NCI-H69 (cell line): ENCODE data around the gene C10orf90.

Experiments used
- DNase-seq: peaks from one replicate; lab custom pipeline; 2025; lab: John Stamatoyannopoulos, UW

C10orf90 gene

DNA sequence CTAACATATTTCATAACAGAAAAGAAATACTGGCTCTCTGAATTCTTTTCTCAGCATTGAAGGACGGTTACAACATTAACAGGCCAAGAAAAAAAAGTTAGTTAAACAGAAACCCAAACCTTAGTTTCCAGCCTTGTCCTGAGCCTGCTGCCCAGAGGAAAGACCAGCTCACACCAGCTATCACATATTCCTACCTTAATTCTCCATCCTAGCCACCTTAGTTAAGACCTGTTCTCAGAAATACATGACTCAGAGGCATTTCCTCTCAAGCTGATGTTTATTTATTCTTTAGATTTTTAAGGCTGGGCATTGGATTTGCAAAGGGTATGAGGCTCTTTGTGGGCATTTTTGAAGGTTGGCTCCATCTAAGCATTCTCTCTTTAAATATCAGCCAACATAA is 247.9 kb downstream of the C10orf90 start:
- DNase-seq: no peak

DNA sequence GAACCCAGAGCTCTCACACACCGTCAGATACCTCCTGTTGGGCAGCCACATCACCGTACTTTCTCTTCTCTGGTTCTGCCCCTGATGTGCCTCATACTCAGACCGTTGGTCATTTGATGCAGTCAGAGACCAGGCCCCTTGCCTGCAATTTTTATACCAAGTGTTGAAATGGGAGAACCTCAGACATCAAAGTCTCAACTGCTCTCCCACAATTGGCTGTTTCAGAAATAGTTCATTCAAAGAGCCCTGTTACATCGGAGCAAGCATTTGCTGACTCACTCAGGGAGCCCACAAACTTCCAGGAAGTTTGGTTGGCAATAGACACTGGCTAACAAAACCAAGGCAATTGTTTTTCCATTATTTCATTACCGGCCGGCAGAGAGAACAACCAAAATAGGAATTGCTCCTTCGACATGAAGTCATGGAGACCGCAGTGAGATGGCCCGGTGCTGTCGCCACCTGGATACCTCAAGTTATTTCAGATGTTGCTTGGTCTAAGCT is 248.7 kb downstream of the C10orf90 start:
- DNase-seq: no peak

DNA sequence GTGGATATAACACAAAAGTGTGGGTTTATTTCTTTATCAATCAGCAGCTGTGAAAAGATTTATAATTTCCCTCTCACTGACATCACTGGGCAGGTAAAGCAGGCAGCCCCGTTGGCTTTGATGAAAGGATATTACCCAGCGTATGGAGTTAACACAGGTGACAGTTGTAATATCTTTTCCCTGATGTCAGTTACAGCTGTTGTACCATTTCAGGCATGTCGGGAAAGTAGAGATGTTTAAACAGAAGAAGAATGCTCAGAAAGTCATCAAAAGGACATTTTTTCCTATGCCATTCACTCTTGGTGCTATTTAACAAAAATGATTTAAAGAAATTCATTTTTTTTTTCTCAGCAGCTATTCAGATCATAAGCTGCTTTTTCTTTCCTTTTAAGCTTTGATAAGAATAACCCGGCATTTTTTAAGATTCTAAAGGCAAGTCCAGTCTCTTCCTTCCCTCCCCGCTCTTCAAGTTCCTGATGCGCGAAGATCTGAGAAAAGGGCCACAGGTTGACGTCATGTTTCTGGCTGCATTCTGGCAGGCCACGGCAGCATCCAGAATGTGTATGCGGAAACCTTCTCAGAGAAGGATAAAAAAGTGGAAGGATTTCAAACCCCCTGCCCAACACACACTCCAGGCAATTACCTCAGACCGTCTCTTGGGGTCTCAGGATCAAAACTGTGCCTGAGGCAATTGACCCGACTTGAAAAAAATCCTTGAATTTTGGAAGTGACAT is 249.8 kb downstream of the C10orf90 start:
- DNase-seq: no peak

DNA sequence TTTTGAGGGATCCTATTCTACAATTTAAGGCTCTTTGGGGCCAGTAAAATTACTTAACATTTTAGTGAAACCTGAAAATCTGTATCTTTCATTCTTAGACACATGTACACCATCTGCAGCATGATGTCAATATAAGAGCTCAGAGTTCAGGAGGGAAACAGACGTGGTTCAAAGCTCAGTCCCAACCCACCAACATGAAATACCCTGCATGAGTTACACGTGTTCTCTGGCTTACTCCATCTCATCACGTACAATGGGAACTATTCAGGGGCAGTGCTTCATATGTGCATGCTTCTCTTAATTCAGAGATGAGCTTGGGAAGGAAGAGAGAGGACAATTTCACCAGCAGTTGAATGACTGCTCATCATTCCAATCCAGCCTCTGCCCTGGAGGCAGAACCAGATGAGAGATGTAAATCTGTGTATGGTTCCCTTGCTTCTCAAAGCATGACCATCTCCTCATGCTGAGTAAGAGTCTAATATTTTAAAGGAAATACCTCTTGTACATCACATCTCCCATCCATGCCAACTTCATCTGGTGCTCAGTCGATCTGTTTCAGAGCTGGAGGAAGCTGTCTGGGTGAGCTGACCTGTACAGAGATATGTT is 253.2 kb downstream of the C10orf90 start:
- DNase-seq: no peak

DNA sequence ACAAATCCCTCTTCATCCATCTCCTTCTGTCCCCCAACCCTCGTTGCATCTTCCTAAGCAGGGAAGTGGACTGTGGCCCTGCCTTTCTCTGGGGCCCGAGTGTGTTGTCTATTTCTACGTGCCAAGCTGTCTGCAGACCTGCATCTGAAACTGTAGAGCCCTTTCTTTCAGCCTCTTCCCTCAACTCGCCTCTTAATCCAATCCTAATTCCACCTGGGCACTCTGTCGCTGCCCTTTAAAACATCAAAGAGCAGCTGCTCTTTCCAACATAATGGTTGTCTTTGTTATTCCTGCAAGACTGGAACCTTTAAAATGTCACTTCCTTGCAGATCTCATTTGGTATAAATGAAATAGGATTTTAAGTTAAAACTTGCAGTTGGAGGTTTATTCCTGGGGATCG is 260.7 kb downstream of the C10orf90 start:
- no peak for DNase-seq

DNA sequence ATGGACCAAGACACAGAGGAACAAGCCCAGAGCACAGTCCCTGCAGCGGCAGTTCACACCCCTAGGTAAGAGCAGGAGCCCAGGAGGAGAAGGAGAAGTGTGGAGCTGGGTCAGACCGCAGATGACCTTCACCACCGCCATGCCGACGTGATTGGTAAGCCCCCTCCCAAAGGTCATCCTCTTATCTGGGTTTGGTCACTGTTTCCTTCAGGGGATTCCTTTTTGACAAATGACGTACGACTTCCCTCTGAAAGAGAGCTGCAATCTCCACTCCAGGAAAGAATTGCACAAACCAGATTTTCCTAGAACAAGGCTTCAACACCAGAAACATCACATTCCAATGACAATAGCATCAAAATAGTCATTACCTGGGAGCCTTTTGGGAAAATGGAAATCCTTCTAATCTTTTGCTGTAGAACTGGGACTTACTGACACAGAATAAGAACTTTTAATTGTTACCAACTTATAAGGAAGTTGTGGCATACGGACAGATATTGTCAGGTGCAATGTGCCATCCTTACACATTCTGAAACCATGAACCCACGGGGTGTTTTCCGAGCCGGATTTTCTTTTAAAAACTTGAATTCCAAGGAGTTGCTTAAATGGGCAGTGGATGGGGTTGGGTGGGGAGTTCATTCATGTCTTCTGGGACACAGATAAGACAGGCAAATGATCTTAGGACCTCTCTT is 261.4 kb downstream of the C10orf90 start:
- no peak for DNase-seq

DNA sequence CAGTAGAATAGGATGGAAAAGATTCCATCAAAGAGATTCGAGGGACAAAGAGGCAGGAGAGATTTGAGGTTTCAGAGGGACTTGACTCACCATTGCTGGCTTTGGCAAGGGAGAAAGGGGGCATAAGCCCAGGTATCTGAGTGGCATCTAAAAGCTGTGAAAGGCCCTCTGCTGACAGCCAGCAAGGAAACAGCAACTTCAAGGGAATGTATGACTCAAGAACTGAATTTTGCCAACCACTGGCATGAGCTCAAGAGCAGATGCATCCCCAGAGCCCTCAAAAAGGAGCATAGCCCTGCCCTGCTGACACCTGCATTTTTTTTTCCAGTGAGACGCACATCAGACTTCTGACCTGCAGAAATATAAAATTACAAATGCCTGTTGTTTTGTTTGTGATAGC is 262.7 kb downstream of the C10orf90 start:
- DNase-seq: no peak

DNA sequence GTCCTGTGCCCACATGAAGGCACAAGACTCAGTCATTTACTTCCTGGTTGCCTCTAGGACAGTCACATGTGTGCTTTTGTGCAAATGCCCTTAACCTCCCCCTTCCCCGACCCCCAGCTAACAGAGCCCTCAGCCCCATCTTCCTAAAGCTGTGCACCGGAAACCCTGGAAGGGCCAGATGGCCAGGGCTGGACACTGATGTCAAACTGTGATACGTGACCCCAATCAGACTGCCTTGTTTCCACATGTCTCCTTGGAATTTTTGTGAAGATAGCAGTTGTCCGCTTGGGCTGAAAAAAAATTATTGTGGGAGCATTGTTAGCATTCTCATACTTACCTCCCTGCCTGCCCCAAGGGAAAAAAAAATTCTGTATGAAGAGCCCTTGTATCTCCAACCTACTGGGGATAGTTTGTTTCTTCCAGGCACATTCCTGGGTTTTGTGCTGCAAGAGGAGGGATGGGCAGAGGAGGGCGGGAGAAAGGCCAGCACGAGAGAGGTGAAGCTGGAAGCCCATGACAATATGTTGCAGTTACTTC is 265.2 kb downstream of the C10orf90 start:
- DNase-seq: no peak

DNA sequence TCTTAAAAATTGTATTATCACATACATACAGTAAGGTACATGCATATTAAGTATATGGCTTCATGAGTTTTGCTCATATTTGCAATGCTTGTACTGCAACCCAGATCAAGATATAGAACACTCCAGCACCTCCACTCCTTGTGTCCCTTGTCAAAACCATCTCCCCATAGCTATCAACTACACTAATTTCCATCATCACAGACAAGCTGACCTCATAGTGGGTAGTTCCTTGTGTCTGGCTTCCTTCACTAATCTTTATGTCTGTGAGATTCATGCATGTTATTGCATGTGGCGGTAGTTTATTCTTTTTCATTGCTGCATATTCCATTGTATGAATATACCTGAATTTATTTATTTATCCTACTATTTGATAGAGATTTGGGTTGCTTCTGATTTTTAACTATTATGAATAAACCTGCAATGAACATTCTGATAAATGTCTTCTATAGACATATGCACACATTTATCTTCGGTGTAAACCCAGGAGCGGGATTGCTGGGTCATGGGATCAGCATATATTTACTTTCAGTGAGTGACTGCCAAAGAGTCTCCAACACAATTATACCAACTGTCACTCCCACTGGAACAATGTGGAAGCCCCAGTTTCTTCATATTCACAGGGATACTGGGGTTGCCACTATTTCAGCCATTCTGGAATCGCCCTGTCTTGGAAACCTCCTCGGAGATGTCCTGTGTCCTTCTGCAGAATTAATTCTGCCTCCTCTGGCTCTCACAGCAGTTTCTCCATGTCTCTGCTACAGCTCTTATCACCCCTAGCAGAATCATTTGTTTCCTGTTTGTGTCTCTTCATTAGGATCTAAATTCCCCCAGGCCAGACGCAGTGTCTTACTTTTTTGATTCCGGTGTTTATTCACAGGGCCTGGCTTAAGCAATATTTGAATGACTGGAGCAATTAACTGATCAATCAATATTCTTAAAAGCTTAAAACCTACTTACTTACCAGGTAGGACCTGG is 267.5 kb downstream of the C10orf90 start:
- DNase-seq: peak; percentile 49

DNA sequence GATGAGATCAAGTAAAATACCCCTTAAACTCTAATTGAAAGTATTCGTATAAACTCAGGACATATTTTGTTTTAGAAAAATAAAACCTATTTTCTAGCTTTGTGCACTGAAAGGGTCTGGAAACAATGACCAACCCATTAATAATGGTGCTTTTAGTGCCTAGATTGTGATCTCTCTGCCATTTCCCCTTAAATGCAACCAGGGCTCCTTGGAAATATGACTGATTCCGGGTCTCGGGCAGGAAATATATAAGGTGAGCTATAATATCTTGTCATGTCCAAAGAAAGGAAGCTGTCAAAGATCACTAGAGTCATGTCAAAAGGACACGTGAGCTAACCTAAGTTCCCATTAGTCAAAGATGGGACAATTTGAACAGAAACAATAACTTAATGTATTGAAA is 269.9 kb downstream of the C10orf90 start:
- DNase-seq: no peak

DNA sequence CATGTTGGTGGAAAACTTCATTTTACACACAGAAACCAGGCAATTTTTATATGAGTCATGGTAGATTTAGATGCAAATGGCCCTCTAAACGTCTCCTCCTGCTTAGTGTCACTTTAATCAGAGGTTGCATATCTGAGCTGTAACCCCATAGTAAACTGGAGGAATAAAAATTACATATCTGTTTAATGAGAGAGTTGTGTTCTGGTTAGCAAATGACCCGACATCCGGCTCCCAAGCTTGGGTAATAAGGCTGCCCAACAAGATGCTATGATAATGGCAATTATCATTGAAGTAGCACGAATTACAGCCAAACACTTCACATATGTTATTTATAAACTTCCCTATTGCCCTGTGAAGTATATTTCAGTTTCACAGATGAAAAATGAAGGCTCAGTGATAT is 271.6 kb downstream of the C10orf90 start:
- no peak for DNase-seq

DNA sequence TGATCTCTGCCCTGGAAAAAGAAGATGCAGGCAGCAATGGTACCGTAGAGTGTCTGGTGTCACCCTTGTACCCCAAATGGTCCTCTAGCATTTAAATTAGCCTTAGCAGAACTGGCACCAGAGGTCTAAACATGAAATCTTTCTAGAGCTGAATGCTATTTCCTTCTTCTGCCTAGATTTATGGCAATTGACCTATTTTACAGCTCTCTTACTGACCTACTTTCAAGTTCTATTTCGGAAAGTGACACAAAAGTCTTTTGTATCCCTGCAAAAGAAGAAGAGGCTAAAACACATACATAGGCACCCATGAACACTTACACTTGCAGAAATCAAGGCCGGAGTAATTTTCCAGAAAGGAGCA is 272.1 kb downstream of the C10orf90 start:
- no peak for DNase-seq

DNA sequence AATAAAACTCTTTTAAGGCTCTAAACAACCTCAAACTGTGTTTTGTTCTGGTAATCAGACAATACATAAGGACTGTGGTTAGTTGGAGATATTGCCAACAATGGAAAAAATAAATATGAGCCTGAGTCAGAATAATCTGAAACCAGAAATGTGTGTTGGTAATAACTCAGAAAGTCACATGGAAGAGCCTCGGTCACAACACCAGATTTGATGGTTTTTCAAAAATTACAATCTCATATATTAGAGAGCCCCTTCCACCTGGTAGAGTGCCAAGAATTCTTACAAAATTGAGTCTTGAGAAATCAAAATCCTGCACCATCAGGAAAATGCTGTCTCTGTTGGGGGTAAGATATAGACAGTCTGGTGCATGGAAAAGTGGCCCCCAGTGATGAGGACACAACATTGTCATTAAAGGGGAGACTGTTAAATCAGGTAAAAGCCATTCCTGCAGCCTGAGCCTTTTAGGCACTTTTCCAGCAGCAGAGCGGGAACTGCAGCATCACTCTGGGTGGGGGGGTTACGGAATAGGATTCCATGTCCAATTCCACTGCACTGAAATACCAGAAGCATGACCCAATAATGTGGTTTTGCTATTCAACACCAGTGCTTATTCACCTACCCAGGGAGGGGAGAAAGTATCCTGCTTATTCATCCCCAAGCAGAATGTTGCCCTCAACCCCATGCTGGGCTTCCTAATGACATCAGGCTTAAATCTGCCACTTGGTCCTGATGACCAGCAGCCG is 272.7 kb downstream of the C10orf90 start:
- DNase-seq: no peak

DNA sequence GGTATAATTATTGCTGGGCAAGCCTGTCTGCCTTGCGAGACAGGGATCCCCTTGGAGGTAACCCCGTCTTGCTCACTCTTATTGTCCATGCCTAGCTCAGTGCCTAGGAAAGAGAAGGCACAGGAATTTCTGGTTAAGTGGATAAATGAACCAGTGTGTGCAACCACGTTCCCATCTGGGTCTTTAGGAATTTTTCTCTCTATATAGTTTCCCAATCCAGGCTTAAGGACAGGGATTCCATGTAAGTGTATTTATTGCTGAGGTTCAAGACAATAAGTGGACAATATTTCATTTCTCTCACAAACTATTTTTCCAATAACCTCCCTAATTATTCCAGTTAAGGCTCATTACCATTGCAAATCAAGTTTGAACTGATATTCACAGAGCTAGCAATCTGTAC is 273.3 kb downstream of the C10orf90 start:
- DNase-seq: no peak

DNA sequence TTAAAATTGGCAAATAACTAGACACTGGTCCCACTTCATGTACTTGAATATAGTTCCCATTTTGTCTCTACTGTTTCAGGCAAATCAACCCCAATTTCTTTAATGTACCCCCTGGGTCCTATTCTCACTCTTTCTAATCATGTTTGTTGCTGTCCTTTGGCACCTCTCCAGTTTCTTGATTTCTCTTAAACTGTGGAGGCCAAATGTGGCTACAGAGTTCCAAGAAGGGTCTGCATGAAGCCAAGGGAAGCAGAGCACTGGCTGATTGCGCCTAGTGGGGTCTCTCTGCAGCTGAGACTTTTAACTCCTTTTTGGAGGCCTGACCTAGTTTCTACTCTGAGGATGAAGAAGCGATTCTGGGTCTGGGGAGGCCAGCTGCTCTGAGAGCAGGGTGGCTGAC is 275.5 kb downstream of the C10orf90 start:
- no peak for DNase-seq

DNA sequence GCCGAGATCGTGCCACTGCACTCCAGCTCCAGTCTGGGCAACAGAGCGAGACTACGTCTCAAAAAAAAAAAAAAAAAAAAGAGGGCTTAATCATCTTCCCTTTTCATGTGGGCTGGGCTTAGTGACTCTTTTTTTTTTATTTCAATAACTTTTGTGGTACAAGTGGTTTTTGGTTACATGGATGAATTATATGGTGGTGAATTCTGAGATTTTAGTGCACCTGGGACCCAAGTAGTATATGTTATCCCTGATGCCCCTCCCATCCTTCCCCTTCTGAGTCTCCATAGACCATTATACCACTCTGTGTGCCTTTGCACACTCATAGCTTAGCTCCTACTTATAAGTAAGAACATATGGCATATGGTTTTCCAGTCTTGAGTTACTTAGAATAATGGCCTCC is 277.4 kb downstream of the C10orf90 start:
- no peak for DNase-seq

DNA sequence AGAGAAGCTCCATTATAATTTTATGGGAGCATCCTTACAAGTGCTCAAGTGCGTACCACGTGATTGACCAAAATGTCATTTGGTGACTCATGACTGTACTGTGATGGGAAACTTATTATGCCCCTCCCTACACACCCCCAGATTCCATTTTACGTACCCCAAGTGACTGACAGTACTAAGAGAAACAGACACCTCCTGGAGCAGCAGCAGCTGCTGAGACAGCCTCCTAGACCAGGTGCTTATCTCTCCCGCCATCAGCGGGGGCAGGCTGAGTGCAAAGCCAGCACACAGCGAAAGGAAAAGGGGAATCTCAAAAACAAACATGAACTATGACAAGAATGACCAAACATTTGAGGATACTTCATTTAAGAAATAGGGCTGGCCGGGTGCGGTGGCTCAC is 278.0 kb downstream of the C10orf90 start:
- no peak for DNase-seq

DNA sequence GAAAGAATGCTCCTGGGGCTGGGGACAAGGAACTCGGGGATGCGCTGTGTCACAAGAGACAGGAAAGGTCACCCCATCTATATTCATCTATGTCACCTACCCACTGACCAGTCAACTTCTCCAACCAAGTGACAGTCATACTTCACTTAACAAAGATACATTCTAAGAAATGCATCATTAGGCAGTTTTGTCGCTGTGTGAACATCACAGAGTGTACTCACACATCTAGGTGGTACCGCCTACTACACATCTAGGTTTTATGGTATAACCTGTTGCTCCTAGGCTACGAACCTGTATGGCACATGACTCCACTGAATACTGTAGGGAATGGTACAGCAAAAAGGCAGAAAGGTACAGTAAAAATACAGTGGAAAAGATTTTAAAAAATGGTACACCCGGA is 278.4 kb downstream of the C10orf90 start:
- DNase-seq: no peak

DNA sequence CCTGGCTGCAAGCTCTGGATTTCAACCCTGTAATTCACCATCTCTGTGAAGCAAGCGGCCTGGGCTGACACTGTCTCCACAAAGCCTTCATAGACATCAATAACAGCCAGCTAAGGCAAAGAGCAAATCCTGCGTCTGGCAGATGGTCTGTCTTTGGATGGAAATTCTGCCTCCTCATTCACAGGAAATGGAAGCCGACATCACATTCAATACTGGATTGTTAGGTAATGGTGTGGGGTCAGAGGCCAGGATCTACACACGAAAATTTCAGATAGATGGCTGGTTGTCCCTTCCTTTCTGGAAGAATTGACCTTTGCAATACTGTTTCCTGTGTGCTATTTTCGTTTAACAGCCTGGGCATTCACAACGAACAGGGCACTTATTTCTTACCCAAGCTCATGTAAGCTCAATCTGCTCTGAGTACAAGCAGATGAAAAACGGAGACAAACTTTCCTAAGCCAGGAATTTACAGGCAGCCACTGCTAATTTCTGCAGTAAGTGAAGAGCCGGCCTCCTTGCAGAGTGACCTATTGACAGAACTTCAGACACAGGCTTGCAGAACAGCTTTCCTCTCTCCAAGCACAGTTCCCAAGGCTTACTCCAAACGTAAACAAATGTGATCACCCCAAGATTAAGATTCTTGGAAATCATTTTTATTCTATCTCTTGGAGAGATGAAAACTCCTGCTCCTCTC is 279.2 kb downstream of the C10orf90 start:
- DNase-seq: peak; percentile 11

DNA sequence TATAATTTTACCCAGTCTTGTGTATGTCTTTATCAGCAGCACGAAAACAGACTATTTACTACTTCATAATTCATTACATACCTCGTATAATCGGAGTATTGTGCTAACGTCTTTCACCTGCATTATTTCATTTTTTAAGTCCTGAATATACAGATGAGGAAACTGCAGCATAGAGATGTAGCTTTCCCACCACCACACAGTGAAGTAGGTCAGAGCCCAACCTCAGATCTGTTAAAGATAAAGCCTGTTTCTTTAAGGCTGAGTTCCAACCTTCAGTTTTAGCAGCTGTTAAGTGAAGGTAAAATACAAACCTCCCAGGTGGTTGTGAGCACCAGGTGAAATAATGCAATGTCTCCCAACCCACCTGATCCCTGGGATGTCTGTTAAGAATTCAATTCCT is 280.2 kb downstream of the C10orf90 start:
- DNase-seq: no peak
